ENCODE data around the gene SLC31A1. TPM values are rescaled to one million over a fixed set of nuclear protein-coding genes. Genes with fewer than 3 reads are reported as not detected.
A peak's percentile ranks its signal among the peaks of the same experiment; 100 is the strongest.

The SLC31A1 gene
- total RNA-seq, 3 donors from 2014 or later (not counting 1 experiment from before 2014, with no cell fraction given), result 7.9 to 27.8 (median 11.8) TPM

GRCh38 chr9:113216406-113216805 is 4.9 kb upstream of the SLC31A1 start:
- H3K36me3 Mint-ChIP-seq, result no peaks in the 10 kb centered on the region
- no peaks in the 10 kb centered on the region for H3K27me3 ChIP-seq (ENCODE audit: control insufficient read depth, insufficient read depth, low read length)
- no peaks in the 10 kb centered on the region for H3K9me3 Mint-ChIP-seq
- H3K27me3 Mint-ChIP-seq (ENCODE audit: low read depth in 2 of 2), result no peaks in the 10 kb centered on the region
- peak overlapping the region in 1 of 2 donors; percentile 31 for H3K27ac Mint-ChIP-seq
- no peak overlapping the region for H3K4me3 Mint-ChIP-seq
- intact Hi-C loops (cut with micrococcal nuclease), result no loop called here
- peaks cover 49 to 59% of the 10 kb centered on the region in 2 donors for H3K4me1 Mint-ChIP-seq
- ATAC-seq, result no peak
- peaks cover 10% of the 10 kb centered on the region for H3K4me1 ChIP-seq (ENCODE audit: control insufficient read depth, insufficient read depth, low read length)
- TF ChIP-seq CTCF (IDR thresholded peaks at IDR 0.05), result no peak
- H3K9me3 ChIP-seq (ENCODE audit: control insufficient read depth, insufficient read depth, low read length), result no peaks in the 10 kb centered on the region
- WGBS (ENCODE audit: insufficient coverage), result 96% methylated on average over 3 of the region's 3 CpGs
- no peak overlapping the region for H3K27ac ChIP-seq (ENCODE audit: low read length)
- DNase-seq, result no peak
- H3K4me3 ChIP-seq (ENCODE audit: low read length), result no peak overlapping the region
- no peaks in the 10 kb centered on the region for H3K36me3 ChIP-seq (ENCODE audit: control insufficient read depth, insufficient read depth, low read length)

- Histone ChIP-seq H3K27me3 (ENCODE audit: control insufficient read depth, insufficient read depth, low read length) (no peaks in the 10 kb centered on the region), H3K36me3 (ENCODE audit: control insufficient read depth, insufficient read depth, low read length) (no peaks in the 10 kb centered on the region), H3K9me3 (ENCODE audit: control insufficient read depth, insufficient read depth, low read length) (no peaks in the 10 kb centered on the region), H3K4me3 (ENCODE audit: low read length) (no peak overlapping the region), H3K4me1 (ENCODE audit: control insufficient read depth, insufficient read depth, low read length) (peaks cover 21% of the 10 kb centered on the region), H3K27ac (ENCODE audit: low read length) (peak overlapping the region; percentile 92)
- Mint-ChIP-seq H3K27me3 (ENCODE audit: low read depth in 2 of 2) (no peaks in the 10 kb centered on the region), H3K4me1 (peaks cover 51 to 62% of the 10 kb centered on the region in 2 donors), H3K9me3 (no peaks in the 10 kb centered on the region), H3K4me3 (peak overlapping the region; percentile 97), H3K27ac (peak overlapping the region; percentile 82 to 92), H3K36me3 (no peaks in the 10 kb centered on the region)
- 28% methylated on average over 3 of the region's 3 CpGs for WGBS (ENCODE audit: insufficient coverage)
- intact Hi-C loops (cut with micrococcal nuclease), result no loop called here
- ATAC-seq (no peak), DNase-seq (no peak)
- TF ChIP-seq CTCF (IDR thresholded peaks at IDR 0.05), result no peak
These were observed 2.0 kb upstream of the SLC31A1 start for GRCh38 chr9:113219186-113219936.

- Histone ChIP-seq H3K9me3 (ENCODE audit: control insufficient read depth, insufficient read depth, low read length) (no peaks in the 10 kb centered on the region), H3K27me3 (ENCODE audit: control insufficient read depth, insufficient read depth, low read length) (no peaks in the 10 kb centered on the region), H3K4me1 (ENCODE audit: control insufficient read depth, insufficient read depth, low read length) (peaks cover 21% of the 10 kb centered on the region), H3K27ac (ENCODE audit: low read length) (peak overlapping the region; percentile 92), H3K36me3 (ENCODE audit: control insufficient read depth, insufficient read depth, low read length) (no peaks in the 10 kb centered on the region), H3K4me3 (ENCODE audit: low read length) (peak overlapping the region; percentile 96)
- Mint-ChIP-seq H3K9me3 (no peaks in the 10 kb centered on the region), H3K4me3 (peak overlapping the region; percentile 97), H3K36me3 (no peaks in the 10 kb centered on the region), H3K4me1 (peaks cover 46 to 57% of the 10 kb centered on the region in 2 donors), H3K27ac (peak overlapping the region; percentile 82 to 92), H3K27me3 (ENCODE audit: low read depth in 2 of 2) (no peaks in the 10 kb centered on the region)
- ATAC-seq (peak in 2 of 3 donors; percentile 22 to 31), DNase-seq (peak in 1 of 2 donors; percentile 42)
- no peak for TF ChIP-seq CTCF (IDR thresholded peaks at IDR 0.05)
- WGBS (ENCODE audit: insufficient coverage), result 50% methylated on average over 1 of the region's 1 CpG
- intact Hi-C loops (cut with micrococcal nuclease), result loop anchor here (1.0 to 5.0 kb wide), 3 partner anchors 68 to 297 kb away; partner anchors contain the start of genes C9orf43, POLE3 and SLC31A2
These were observed 1.4 kb upstream of the SLC31A1 start for GRCh38 chr9:113219969-113220368.
